ENCODE results near the gene PPP1R1B. TPM values are rescaled to one million over a fixed set of nuclear protein-coding genes. Genes with fewer than 3 reads are reported as not detected.

PPP1R1B gene
- total RNA-seq, 1 experiment from 2014 or later: not detected

DNA sequence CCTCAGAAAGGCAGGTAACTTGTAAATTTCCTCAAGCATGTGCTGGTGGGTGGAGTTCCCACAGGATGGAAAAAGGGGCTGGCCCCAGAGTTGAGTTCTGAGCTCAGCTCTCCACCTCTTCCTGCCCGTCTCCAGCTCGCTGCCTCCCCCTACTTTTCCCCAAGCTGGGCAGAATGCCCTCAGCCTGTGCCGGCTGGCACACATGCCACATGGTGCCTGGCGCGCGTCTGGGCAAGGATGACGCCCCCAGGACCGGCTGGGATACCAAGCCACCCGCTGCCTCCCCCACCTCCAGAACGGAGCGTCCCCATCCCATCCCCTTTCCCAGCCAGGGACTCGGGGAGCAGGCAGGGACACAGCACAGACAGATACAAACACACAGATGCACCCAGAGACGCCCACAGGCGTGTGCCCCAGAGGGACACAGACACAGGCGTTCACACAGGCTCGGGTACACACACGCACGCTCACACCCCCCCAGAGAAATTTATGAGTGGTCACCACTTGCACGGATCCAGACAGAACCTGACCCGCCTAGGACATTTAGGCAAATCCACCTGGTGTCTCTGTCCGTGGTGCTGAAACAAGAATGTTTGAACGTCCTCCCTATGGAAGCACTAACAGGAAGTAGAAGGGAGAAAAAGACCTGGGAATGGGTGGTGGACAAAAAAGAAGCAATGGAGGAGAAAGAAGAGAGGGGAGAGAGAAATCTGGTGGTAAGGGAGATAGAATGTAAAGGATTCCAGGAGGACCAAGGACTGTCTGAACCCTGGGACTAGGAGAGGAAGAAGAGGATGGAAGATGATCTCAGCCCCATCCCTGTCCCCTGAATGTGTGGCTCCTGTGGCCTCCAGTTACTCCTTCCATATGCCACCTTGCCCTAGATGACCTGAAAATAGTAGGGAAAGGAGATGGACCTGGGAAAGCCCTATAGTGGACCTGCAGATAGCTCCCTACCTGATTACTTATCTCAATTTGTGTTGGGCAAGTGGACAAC is 34.5 kb upstream of the PPP1R1B start:
- no peak overlapping the region for H2AFZ ChIP-seq (ENCODE audit: low read length)
- DNase-seq: peak; percentile 82
- H3K36me3 ChIP-seq (ENCODE audit: insufficient read depth, low read length): no peaks in the 10 kb centered on the region
- no peaks in the 10 kb centered on the region for H3K79me2 ChIP-seq (ENCODE audit: low read length)
- H3K27me3 ChIP-seq (ENCODE audit: low read length): no peaks in the 10 kb centered on the region
- H3K4me1 ChIP-seq (ENCODE audit: low read length): no peaks in the 10 kb centered on the region
- H3K4me3 ChIP-seq (ENCODE audit: low read length): no peak overlapping the region
- no peak overlapping the region for H3K4me2 ChIP-seq (ENCODE audit: low read depth, low read length, poor library complexity, severe bottlenecking)
- H3K9ac ChIP-seq (ENCODE audit: low read length): no peak overlapping the region
- no peak overlapping the region for H3K27ac ChIP-seq (ENCODE audit: low read length)
- no peaks in the 10 kb centered on the region for H4K20me1 ChIP-seq (ENCODE audit: insufficient read depth, low read depth, low read length)
- no peaks in the 10 kb centered on the region for H3K9me2 ChIP-seq (replicated peaks; ENCODE audit: insufficient read depth, low read length)
- H3K9me3 ChIP-seq (ENCODE audit: low read length): no peaks in the 10 kb centered on the region

DNA sequence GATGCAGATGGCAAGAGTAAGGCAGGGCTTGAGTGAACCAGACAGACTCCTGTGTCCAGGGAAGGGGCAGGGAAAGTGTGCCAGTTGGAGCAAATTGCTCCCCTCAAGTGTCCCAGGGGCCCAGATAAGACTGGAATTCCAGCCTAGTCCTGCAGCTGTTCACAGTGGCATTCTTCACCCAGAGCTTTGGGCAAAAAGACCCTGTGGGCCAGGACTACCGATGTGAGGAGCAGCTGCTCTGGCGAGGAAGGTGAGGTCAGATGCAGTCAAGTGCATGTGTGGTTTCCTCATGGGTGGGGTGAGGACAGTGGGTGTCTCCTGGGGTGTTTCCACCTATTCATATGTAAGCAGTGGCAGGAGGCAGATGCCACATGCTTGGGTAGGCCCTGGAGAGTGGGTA is 33.4 kb upstream of the PPP1R1B start:
- Histone ChIP-seq H2AFZ (ENCODE audit: low read length) (no peak overlapping the region), H3K79me2 (ENCODE audit: low read length) (no peaks in the 10 kb centered on the region), H3K36me3 (ENCODE audit: insufficient read depth, low read length) (no peaks in the 10 kb centered on the region), H3K27ac (ENCODE audit: low read length) (no peak overlapping the region), H3K4me2 (ENCODE audit: low read depth, low read length, poor library complexity, severe bottlenecking) (no peak overlapping the region), H3K27me3 (ENCODE audit: low read length) (no peaks in the 10 kb centered on the region), H4K20me1 (ENCODE audit: insufficient read depth, low read depth, low read length) (no peaks in the 10 kb centered on the region), H3K9me3 (ENCODE audit: low read length) (no peaks in the 10 kb centered on the region), H3K9ac (ENCODE audit: low read length) (no peak overlapping the region), H3K4me3 (ENCODE audit: low read length) (no peak overlapping the region), H3K9me2 (replicated peaks; ENCODE audit: insufficient read depth, low read length) (no peaks in the 10 kb centered on the region), H3K4me1 (ENCODE audit: low read length) (no peaks in the 10 kb centered on the region)
- no peak for DNase-seq

DNA sequence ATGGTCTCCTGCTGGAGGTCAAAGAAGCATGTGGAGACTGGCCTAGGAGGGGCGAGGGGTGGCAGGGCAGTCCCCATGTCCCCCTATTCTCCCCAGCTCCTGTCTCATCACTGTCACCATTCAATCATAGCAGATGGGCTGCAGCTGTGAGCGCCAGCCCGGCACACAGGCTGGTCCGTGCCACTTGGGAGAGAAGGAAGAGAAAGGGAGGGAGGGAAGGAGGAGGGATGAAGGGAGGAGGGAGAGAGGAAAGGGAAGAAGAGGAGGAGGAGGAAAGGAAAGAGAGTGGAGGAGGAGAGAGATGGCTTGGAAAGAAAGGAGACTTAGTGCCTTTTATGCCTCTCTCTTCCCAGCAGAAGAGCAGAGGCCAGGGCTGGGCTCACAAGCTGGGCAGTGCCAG is 31.5 kb upstream of the PPP1R1B start:
- Histone ChIP-seq H3K4me2 (ENCODE audit: low read depth, low read length, poor library complexity, severe bottlenecking) (no peak overlapping the region), H3K9me3 (ENCODE audit: low read length) (no peaks in the 10 kb centered on the region), H3K4me1 (ENCODE audit: low read length) (peaks cover 4% of the 10 kb centered on the region; the same call in 1 of the 2 replicates), H3K36me3 (ENCODE audit: insufficient read depth, low read length) (no peaks in the 10 kb centered on the region), H3K9ac (ENCODE audit: low read length) (no peak overlapping the region), H3K27ac (ENCODE audit: low read length) (no peak overlapping the region), H3K27me3 (ENCODE audit: low read length) (no peaks in the 10 kb centered on the region), H4K20me1 (ENCODE audit: insufficient read depth, low read depth, low read length) (no peaks in the 10 kb centered on the region), H2AFZ (ENCODE audit: low read length) (no peak overlapping the region), H3K9me2 (replicated peaks; ENCODE audit: insufficient read depth, low read length) (no peaks in the 10 kb centered on the region), H3K79me2 (ENCODE audit: low read length) (no peaks in the 10 kb centered on the region), H3K4me3 (ENCODE audit: low read length) (no peak overlapping the region)
- no peak for DNase-seq

DNA sequence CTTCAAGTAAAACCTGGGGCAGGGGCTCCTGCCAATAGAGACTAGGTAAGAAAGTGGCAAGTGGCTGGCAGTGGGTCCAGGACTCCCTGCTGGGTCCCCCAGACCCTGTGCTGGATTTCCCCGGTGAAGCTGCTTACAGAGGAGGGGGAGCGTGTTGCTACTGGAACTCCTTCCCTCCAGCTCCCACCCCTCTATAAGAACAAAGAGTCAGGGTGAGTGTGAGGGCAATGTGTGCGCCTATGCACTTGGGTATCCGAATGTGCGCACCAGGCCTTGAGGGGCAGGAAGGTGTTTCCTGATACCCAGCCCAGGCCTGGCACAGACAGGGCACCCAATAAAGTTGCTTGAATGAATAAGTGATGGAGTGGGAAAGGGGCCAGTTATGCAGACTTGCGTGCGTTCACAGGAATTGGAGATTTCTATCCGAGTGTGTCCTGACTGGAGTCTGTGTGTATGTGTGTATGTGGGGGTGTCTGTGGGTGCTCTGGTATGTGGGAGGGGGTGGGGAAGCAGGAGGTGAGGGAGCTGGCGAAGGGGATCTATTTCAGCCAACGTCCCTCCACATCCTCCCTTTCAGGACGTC is 30.7 kb upstream of the PPP1R1B start:
- no peak for DNase-seq
- no peaks in the 10 kb centered on the region for H3K9me3 ChIP-seq (ENCODE audit: low read length)
- H3K79me2 ChIP-seq (ENCODE audit: low read length): no peaks in the 10 kb centered on the region
- no peak overlapping the region for H3K4me2 ChIP-seq (ENCODE audit: low read depth, low read length, poor library complexity, severe bottlenecking)
- peaks cover 4% of the 10 kb centered on the region; the same call in 1 of the 2 replicates for H3K4me1 ChIP-seq (ENCODE audit: low read length)
- no peak overlapping the region for H3K4me3 ChIP-seq (ENCODE audit: low read length)
- no peaks in the 10 kb centered on the region for H3K27me3 ChIP-seq (ENCODE audit: low read length)
- H2AFZ ChIP-seq (ENCODE audit: low read length): no peak overlapping the region
- H3K9me2 ChIP-seq (replicated peaks; ENCODE audit: insufficient read depth, low read length): no peaks in the 10 kb centered on the region
- H4K20me1 ChIP-seq (ENCODE audit: insufficient read depth, low read depth, low read length): no peaks in the 10 kb centered on the region
- no peaks in the 10 kb centered on the region for H3K36me3 ChIP-seq (ENCODE audit: insufficient read depth, low read length)
- H3K27ac ChIP-seq (ENCODE audit: low read length): no peak overlapping the region
- no peak overlapping the region for H3K9ac ChIP-seq (ENCODE audit: low read length)

DNA sequence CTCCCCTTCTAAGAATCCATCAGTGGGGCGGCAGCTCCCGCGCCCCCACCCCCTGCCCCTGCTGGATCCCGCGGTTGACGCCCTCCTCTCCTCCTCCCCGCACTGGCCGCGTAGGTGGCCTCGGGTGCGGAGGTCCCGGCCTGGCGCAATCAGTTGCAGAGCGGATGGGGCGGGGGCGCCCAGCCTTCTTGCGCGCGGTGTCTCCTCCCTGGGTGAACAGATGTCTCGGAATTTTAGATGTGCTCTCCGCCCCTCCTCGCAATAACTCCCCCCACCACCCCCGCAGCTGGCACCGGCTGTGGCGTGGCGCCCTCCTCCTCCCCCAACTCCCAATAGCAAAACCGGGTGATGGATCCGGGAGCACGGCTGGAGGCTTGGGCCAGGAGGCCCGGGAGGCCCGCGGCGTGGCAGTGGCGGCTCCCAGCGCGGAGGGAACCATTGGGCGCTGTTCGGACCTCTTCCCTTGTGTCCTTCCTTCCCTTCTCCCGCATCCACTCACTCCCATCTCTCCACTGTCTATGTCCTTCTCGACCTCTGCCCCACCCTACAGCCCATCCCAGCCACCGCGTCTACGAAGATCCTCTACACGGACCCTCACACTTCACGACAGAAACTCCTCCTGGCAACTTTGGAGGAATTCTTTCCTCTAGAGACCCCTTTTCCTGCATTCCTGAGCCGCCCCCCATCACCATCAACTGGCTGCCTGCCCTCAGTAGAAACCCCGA is 30.0 kb upstream of the PPP1R1B start:
- Histone ChIP-seq H3K27me3 (ENCODE audit: low read length) (no peaks in the 10 kb centered on the region), H2AFZ (ENCODE audit: low read length) (no peak overlapping the region), H3K36me3 (ENCODE audit: insufficient read depth, low read length) (no peaks in the 10 kb centered on the region), H4K20me1 (ENCODE audit: insufficient read depth, low read depth, low read length) (no peaks in the 10 kb centered on the region), H3K4me1 (ENCODE audit: low read length) (peaks cover 4% of the 10 kb centered on the region; the same call in 1 of the 2 replicates), H3K4me2 (ENCODE audit: low read depth, low read length, poor library complexity, severe bottlenecking) (no peak overlapping the region), H3K27ac (ENCODE audit: low read length) (no peak overlapping the region), H3K4me3 (ENCODE audit: low read length) (no peak overlapping the region), H3K9me2 (replicated peaks; ENCODE audit: insufficient read depth, low read length) (no peaks in the 10 kb centered on the region), H3K79me2 (ENCODE audit: low read length) (no peaks in the 10 kb centered on the region), H3K9me3 (ENCODE audit: low read length) (no peaks in the 10 kb centered on the region), H3K9ac (ENCODE audit: low read length) (no peak overlapping the region)
- DNase-seq: no peak

DNA sequence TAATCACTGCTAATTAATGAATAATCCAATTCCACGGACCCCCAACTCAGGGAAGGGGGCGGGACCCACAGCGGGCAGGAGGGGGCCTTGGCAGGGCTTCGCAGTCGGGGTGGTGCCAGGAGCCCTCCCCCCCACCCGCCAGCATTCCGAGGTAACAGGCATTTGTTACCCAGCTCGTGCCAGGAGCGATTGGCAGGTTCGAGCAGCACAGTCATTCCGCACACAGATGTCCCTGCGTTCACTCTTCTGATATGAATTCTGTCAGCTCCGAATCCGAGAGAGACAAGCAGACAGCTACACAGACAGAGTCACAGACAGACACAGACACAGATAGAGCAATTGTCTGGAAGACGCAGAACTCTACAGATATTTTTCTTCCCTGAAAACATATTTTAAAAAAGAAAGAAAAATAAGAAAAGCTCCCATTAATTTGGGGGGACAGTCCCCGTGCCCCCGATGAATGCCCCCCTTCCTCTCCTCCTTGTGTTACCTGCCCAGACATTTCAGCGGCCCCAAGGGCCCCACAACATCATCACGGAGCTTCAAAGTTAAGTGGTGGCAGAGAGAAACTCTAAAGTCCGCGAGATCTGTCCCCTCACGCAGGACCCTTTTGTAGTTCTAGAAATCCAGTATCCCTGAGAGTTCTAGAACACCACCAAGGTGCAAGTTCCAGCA is 29.2 kb upstream of the PPP1R1B start:
- no peak for DNase-seq
- no peaks in the 10 kb centered on the region for H4K20me1 ChIP-seq (ENCODE audit: insufficient read depth, low read depth, low read length)
- no peaks in the 10 kb centered on the region for H3K79me2 ChIP-seq (ENCODE audit: low read length)
- no peaks in the 10 kb centered on the region for H3K9me2 ChIP-seq (replicated peaks; ENCODE audit: insufficient read depth, low read length)
- no peak overlapping the region for H3K4me3 ChIP-seq (ENCODE audit: low read length)
- H3K4me2 ChIP-seq (ENCODE audit: low read depth, low read length, poor library complexity, severe bottlenecking): no peak overlapping the region
- H3K27ac ChIP-seq (ENCODE audit: low read length): no peak overlapping the region
- no peaks in the 10 kb centered on the region for H3K27me3 ChIP-seq (ENCODE audit: low read length)
- no peaks in the 10 kb centered on the region for H3K36me3 ChIP-seq (ENCODE audit: insufficient read depth, low read length)
- H2AFZ ChIP-seq (ENCODE audit: low read length): no peak overlapping the region
- peaks cover 4% of the 10 kb centered on the region; the same call in 1 of the 2 replicates for H3K4me1 ChIP-seq (ENCODE audit: low read length)
- H3K9ac ChIP-seq (ENCODE audit: low read length): no peak overlapping the region
- no peaks in the 10 kb centered on the region for H3K9me3 ChIP-seq (ENCODE audit: low read length)

DNA sequence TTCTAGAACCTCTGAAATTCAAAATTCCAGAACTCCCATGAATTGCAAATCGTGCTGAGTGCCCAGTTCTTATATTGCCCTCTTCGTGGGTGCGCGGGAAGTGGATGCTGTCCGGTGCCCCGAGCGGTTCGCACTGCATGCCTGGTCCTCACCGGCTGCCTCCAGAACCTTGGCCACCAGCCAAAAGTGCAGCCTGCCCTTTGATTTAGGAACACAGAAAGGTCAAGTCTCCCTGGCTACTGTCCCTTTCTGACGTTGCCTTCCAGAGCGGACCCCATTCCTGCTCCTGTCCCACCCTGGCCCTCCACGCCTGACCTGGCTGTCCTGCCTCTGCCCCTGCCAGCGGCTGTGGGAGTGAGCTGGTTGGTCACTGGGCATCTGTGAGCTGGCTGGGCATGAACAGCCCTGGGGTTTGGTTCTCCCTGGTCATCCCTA is 28.7 kb upstream of the PPP1R1B start:
- Histone ChIP-seq H3K79me2 (ENCODE audit: low read length) (no peaks in the 10 kb centered on the region), H3K4me2 (ENCODE audit: low read depth, low read length, poor library complexity, severe bottlenecking) (no peak overlapping the region), H3K27me3 (ENCODE audit: low read length) (no peaks in the 10 kb centered on the region), H3K9ac (ENCODE audit: low read length) (no peak overlapping the region), H3K9me2 (replicated peaks; ENCODE audit: insufficient read depth, low read length) (no peaks in the 10 kb centered on the region), H3K4me1 (ENCODE audit: low read length) (peaks cover 6% of the 10 kb centered on the region), H4K20me1 (ENCODE audit: insufficient read depth, low read depth, low read length) (no peaks in the 10 kb centered on the region), H3K36me3 (ENCODE audit: insufficient read depth, low read length) (no peaks in the 10 kb centered on the region), H3K9me3 (ENCODE audit: low read length) (no peaks in the 10 kb centered on the region), H3K27ac (ENCODE audit: low read length) (no peak overlapping the region), H3K4me3 (ENCODE audit: low read length) (no peak overlapping the region), H2AFZ (ENCODE audit: low read length) (no peak overlapping the region)
- no peak for DNase-seq
